OCI-LY1 (cell line): Measurements from ENCODE around the gene WBP2.

ENCODE experiments used
- CTCF ChIP-seq: fragments of 200-600 bp; sonication (generic), shearing (Covaris generic); IDR thresholded peaks from 2 replicates; pipeline ENCODE4 v1.5.1; 2017; ENCODE audit warnings: mild to moderate bottlenecking, antibody characterized with exemption, low read length, moderate library complexity, mixed read lengths
- EZH2 ChIP-seq: fragments of 200-600 bp; sonication (generic), shearing (Covaris generic); IDR thresholded peaks from 2 replicates; pipeline ENCODE4 v1.8.0; 2017; ENCODE audit warnings: borderline replicate concordance, mixed run types, mild to moderate bottlenecking, antibody characterized with exemption, low read length, moderate library complexity, mixed read lengths

DNA sequence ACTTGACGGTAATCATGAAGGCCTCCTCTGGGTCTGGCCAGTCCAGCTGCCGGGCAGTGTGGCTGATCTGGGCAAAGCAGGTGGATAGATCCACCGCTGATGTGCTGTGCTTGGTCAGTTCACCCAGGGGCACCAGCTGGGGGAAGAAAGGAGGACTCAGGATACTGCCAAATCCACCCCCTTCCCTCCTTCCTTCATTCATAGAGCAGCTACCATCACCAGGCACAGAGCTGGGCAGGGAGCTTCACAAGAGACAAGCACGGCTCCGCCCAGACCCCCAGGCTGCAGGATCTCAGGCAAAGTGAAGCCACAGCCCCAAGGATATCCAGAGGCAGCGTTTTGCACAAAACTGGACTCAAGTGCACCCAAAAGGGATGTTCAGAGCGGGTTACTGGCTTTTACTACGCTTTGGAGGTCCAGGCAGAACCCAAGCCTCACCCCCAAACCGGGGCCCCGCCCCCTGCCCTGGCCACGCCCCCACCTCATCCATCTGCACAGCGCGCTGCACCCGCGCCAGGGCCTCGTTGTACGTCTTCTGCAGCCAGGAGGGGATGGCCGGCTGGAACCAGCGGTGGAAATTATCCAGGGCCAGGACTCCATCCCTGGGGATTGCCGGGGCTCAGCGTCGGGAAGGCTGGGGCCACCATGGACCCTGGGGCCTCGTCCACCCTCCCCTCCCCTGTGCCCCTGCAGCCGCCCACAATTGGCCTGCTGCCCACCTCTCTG lies 20.0 kb downstream of the WBP2 start:
- TF ChIP-seq CTCF (no peak), EZH2 (no peak)
